Urinary bladder (tissue), 4 donors: Measurements from ENCODE around the gene RGS17. TPM values are rescaled to one million over a fixed set of nuclear protein-coding genes. Genes with fewer than 3 reads are reported as not detected.

Experiments
- DNase-seq: peaks from one replicate; pipeline ENCODE4 v3.0.0-alpha.2; 2015; ENCODE audit errors: extremely low spot score
- H3K27ac ChIP-seq: one replicate; pipeline ENCODE4 v1.5.1; 2013; ENCODE audit warnings: low read depth, mild to moderate bottlenecking, moderate library complexity
- H3K36me3 ChIP-seq: one replicate; pipeline ENCODE4 v1.6.1; 2013; ENCODE audit warnings: mild to moderate bottlenecking, moderate library complexity; ENCODE audit not compliant: insufficient read depth
- H3K4me1 ChIP-seq: one replicate; pipeline ENCODE4 v1.6.1; 2013; ENCODE audit warnings: mild to moderate bottlenecking, moderate library complexity; ENCODE audit not compliant: insufficient read depth
- H3K4me3 ChIP-seq: one replicate; pipeline ENCODE4 v1.5.1; 2013; ENCODE audit warnings: low read depth, low read length
- WGBS: extraction: QIAGEN DNeasy Blood & Tissue Kit; methylation state at CpG from one replicate; pipeline ENCODE4 v1.1.7; 2013; 5-methylcytosine and 5-hydroxymethylcytosine counted together
- polyA plus RNA-seq: library from polyadenylated mRNA; stranded (reverse); fragments of 200-250 nt; gene quantifications from one replicate; pipeline ENCODE4 v1.2.3, GENCODE V29; 2013
- total RNA-seq: library from RNA; depleted of rRNA; stranded (reverse); fragments of >200 nt; gene quantifications from one replicate; pipeline ENCODE4 v1.2.3, GENCODE V29; 2014
- donor health status: healthy with polysubstance abuse.
- donor health status: healthy.

Gene RGS17
- total and polyA plus RNA-seq, 2 donors, result 0.68 to 6.6 TPM

DNA sequence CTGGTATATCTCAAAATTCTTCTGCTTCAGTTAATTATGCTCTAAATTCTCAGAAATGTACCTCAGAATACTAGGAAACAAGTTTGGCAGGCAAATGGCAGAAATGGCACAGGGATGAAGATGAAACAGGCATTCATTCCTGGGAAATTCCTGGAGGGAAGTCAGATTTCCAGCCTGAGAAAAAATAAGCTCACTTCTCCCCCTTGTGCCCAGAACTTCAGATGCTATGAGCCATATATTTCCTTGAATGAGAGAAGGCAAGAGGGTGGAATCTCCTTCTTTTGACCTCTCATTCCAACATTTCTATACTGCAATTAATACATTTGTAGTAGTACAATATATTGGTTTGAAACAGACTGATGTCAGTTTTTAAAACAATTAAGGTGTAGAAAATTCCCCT, 22.8 kb downstream of the RGS17 start:
- Histone ChIP-seq H3K4me3 (no peak overlapping the region), H3K4me1 (no peaks in the 10 kb centered on the region), H3K27ac (no peak overlapping the region), H3K36me3 (no peaks in the 10 kb centered on the region)
- DNase-seq, result no peak

DNA sequence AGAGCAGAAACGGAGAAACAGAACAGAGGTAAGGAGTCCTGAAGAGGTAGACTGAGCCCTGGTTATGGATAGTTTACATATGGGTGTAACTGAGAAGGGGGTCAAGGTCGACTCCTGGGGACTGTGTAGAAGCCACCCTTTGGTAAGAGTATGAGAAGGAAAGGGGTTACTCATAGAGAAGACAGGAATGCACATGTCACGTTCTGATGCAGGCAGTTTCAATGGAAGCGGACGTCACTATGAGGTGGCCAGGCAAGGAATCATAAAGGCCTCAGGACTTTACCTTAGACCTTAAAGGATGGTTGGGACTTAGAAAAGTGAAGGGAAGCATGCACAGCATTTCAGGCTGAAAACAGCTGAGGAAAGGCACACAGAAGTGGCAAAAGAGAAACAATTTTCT, 25.1 kb downstream of the RGS17 start:
- H3K36me3 ChIP-seq, result no peaks in the 10 kb centered on the region
- no peak overlapping the region for H3K27ac ChIP-seq
- no peak for DNase-seq
- no peak overlapping the region for H3K4me3 ChIP-seq
- WGBS, result 89% methylated on average over 5 of the region's 5 CpGs
- H3K4me1 ChIP-seq, result no peaks in the 10 kb centered on the region

DNA sequence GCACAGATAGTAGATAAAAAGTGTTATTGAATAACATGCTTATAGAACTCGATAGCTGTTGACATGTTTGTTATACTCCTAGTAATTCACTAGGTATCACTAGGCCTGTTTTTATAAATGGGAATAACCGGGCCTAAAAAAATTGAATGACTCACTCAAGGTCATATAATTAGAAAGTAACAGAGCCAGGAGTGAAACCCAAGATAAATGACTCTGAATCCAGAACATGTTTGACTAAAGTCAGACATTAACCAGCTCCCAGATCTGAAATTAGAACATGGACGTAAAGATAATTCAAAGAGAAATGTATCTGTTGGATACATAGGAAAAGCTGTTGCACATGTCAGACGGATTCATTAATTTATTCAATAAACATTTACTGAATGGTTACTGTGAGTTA, 26.9 kb downstream of the RGS17 start:
- no peaks in the 10 kb centered on the region for H3K4me1 ChIP-seq
- 57% methylated on average over 4 of the region's 4 CpGs for WGBS
- H3K36me3 ChIP-seq, result no peaks in the 10 kb centered on the region
- no peak overlapping the region for H3K27ac ChIP-seq
- no peak overlapping the region for H3K4me3 ChIP-seq
- DNase-seq, result no peak

DNA sequence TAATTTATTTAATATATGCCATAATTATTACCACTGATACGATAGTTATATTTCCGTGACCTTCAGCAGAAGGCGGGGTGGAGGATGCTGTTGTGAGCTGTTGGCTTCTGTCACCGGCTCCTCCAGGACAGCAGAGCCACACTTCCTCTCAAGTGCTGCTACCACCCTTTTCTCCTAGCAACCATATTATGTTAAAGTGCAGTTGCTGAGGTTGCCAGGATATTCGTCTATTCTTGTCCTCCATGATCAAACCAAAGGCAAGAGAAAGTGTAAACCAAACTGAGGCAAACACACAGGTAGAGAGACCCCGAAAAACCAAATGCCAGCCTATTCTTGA, 27.8 kb downstream of the RGS17 start:
- Histone ChIP-seq H3K4me3 (no peak overlapping the region), H3K4me1 (no peaks in the 10 kb centered on the region), H3K36me3 (no peaks in the 10 kb centered on the region), H3K27ac (no peak overlapping the region)
- no peak for DNase-seq
- WGBS, result 72% methylated on average over 6 of the region's 6 CpGs

DNA sequence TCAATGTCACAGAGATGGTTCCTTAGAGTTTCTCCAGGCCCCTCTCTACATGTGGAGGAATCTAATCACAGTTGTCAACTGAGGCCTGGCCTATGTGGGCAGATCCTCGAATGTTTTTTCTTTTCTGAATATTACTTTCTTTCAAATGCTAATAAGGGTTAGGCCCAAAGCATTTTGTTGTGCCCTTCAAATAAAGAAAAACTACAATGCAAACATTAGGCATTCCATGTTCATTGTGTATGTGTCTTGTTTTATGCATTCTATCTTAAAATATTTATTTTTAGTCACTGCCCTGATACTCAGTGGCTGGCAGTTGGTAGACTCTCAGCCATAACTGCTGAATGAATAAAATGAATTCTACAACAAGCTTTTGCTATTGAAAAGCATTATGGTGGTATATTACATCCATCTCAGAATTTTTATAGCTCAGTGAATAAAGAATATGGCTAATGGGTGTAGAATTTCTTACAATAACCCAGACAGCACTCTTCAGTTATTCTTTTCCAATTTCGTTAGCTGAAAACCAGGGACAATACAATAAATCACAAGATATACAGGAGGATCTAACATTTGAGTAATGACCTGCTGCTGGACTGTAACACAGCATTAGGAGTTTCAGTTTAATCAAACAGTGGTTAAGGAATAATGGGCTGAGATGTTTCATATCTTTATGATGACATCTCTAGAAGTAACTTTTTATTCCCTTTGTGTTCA, 28.3 kb downstream of the RGS17 start:
- no peak for DNase-seq
- Histone ChIP-seq H3K4me3 (no peak overlapping the region), H3K4me1 (no peaks in the 10 kb centered on the region), H3K36me3 (no peaks in the 10 kb centered on the region), H3K27ac (no peak overlapping the region)
- WGBS, result 64% methylated on average over 2 of the region's 2 CpGs

DNA sequence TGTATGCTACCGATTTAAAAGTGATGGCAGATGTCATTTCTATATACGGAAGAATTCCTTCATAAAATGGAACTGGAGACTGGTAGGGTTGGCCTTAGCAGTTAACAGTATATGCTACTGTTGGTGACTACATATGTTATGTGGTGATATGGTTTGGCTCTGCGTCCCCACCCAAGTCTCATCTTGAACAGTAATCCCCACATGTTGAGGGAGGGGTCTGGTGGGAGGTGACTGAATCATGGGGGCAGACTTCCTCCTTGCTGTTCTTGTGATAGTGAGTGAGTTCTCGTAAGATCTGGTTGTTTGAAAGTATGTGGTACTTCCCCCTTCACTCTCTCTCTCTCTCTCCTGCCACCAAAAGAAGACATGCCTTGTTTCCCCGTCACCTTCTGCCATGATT, 29.6 kb downstream of the RGS17 start:
- 95% methylated on average over 5 of the region's 5 CpGs for whole genome bisulfite sequencing
- no peak for DNase-seq
- H3K27ac ChIP-seq, result no peak overlapping the region
- H3K4me1 ChIP-seq, result no peaks in the 10 kb centered on the region
- no peak overlapping the region for H3K4me3 ChIP-seq
- no peaks in the 10 kb centered on the region for H3K36me3 ChIP-seq

DNA sequence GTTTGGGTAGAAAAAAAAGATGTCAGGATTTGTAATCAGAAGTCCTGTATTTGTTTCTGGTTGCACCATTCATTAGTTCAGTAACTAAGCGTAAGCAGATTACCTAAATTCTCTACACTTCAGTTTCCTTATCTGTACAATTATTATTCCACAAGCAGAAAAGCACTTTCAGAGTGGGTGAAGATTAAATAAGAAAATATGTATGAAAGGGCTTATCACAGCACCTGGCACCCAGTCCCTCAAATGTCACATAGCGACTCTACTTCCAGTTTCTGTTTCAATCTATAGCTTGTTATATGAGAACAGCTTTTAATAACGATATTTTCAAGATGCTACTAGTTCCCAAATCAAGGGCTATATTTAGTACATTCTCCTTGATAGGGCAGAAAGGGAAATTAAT, 31.4 kb downstream of the RGS17 start:
- H3K4me3 ChIP-seq, result no peak overlapping the region
- H3K4me1 ChIP-seq, result no peaks in the 10 kb centered on the region
- 88% methylated on average over 3 of the region's 3 CpGs for whole genome bisulfite sequencing
- no peak overlapping the region for H3K27ac ChIP-seq
- no peaks in the 10 kb centered on the region for H3K36me3 ChIP-seq
- no peak for DNase-seq

DNA sequence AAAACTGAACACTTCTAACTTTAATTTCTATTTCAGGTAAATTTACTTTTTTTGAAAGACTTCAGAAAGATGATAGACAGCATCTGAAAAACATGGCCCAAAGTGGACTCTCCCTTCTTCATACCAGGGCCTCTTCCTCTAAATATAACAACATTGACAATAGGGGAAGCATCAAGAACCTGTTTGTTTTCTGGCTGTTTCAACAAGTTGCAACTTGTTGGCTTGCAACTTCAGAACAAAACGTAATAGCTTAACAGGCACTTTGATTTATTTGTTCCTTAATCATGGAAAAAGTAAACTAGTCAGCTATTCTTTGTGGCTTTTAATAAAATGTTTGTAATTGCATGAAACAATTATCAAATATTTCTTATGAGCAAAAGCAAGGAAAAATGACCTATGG, 34.3 kb downstream of the RGS17 start:
- no peaks in the 10 kb centered on the region for H3K4me1 ChIP-seq
- 51% methylated on average over 1 of the region's 1 CpG for WGBS
- no peak for DNase-seq
- no peaks in the 10 kb centered on the region for H3K36me3 ChIP-seq
- H3K4me3 ChIP-seq, result no peak overlapping the region
- H3K27ac ChIP-seq, result no peak overlapping the region

DNA sequence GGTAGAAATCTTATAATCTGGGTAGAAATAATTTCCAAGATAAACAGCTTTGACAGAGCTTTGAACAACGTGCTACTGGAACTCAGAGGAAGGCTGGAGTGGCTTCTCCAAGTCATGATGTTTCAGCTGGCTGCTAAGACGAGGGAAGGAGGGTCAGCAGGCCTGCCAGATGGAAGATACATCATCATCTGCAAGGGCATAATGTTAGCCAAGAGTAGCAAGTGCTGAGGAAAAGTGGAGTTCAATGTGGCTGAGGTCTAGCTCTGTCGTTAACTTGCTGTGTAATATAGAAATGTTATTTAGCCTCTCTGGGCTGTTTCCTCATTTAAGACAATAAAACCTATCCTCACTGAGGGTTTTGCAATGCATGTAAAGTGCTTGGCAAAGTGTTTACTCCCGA, 35.1 kb downstream of the RGS17 start:
- Histone ChIP-seq H3K4me1 (no peaks in the 10 kb centered on the region), H3K36me3 (no peaks in the 10 kb centered on the region), H3K27ac (no peak overlapping the region), H3K4me3 (no peak overlapping the region)
- no peak for DNase-seq
- 40% methylated on average over 4 of the region's 4 CpGs for WGBS

DNA sequence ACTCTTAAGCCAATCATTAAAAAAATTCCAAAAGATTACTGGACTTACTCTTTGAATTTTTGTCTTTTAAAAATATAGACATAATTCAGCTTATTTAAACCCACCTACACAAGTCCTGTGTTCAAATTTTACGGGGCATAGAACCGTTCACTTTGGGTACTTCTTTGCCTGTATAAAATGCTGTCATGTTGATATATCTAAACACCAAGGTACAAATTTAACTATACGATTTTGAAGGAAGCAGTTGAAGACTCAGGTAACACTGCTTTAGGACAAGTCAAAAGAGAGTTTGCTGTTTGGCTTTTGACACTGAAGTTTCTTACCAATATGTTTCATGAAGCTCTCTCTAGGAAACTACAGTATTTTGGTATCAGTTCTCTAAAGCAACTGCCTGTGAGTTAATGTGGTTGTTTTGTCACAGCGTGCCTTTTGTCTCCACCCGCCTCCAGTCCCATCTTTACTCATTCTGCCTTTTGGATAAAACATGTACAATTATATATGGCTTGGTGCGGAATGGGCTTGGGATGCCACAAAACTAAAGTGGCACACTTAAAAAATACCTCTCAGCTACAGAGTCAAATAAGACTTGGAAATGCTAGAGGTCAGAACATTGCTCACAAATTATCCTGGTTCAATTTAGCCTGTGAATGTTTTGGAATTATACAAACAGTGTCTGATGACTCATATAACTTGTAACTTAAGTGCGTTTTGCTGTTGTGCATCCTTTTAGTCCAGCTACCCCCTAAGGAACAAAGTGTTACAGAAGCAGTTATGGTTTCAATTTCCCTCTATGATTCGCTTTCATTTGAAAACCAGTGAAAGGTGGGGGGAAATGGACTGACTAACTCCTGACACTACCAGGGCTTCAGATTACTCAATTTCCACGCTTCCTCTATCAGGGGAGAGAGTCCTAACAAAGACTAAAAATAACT, 38.7 kb downstream of the RGS17 start:
- Histone ChIP-seq H3K36me3 (no peaks in the 10 kb centered on the region), H3K4me1 (no peaks in the 10 kb centered on the region), H3K4me3 (no peak overlapping the region), H3K27ac (no peak overlapping the region)
- 70% methylated on average over 9 of the region's 9 CpGs for WGBS
- DNase-seq, result no peak

DNA sequence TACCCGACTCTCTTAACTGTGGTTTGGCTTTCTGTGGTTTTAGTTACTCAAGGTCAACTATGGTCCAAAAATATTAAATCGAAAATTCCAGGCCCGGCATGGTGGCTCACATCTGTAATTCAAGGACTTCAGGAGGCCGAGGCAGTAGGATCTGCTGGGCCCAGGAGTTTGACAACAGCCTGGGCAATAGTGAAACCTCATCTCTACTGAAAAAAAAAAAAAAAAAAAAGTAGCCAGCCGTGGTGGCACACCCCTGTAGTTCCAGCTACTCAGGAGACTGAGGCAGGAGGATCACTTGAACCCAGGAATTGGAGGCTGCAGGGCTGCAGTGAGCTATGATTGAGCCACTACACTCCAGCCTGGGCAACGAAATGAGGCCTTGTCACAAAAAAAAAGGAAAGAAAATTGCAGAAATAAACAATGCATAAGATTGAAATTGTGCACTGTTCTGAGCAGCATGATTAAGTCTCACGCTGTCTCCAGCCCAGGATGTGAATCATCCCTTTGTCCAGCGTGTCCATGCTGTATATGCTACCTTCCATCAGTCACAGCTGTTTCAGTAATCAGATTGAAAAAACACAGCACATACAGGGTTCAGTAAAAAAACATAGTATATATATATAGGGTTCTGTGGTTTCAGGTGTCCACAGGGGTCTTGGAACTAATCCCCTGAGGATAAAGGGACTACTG, 40.7 kb downstream of the RGS17 start:
- Histone ChIP-seq H3K4me3 (no peak overlapping the region), H3K4me1 (no peaks in the 10 kb centered on the region), H3K27ac (no peak overlapping the region), H3K36me3 (no peaks in the 10 kb centered on the region)
- no peak for DNase-seq
- 62% methylated on average over 8 of the region's 8 CpGs for WGBS

DNA sequence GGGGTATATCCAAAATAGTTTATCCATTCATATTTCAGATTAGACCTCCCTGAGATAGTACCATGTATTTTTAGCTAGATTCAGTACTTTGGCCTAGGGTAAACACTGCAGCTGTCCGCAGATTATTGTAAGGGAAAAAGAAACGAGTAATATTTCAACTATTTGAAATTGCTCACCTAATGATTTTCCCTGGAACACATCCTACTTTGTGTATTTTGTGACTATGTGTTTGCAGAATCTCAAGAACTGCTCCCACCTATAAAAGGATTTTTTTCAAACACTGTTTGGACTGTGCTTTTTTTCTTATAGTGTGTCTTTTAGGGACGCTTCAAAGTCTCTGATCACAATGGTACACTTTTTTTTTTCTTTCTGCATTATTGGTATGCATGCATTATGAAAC, 42.3 kb downstream of the RGS17 start:
- H3K27ac ChIP-seq, result no peak overlapping the region
- 86% methylated on average over 3 of the region's 3 CpGs for WGBS
- H3K4me3 ChIP-seq, result no peak overlapping the region
- no peak for DNase-seq
- no peaks in the 10 kb centered on the region for H3K4me1 ChIP-seq
- H3K36me3 ChIP-seq, result no peaks in the 10 kb centered on the region

DNA sequence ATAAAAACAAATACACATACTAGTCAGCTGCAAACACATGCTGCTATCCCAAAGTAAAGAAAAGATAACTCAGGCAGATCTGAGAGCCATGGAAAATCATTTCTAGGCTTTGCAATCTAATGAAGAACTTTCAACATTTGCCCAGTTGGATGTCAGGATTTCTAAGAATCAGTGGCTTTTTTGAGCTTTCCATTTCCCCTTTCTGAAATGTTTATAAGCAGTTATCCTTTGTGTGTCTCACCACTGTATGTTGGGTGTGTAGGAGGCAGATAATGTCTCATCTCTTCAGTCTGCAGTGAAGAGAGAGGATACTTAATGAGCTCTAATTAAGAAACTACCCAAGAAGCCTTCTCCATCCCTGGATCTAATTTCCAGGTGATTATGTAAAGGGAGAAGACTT, 43.6 kb downstream of the RGS17 start:
- Histone ChIP-seq H3K4me1 (no peaks in the 10 kb centered on the region), H3K36me3 (no peaks in the 10 kb centered on the region), H3K27ac (no peak overlapping the region), H3K4me3 (no peak overlapping the region)
- no peak for DNase-seq
